ENCODE measurements around the gene C2orf42.
"Not testable (repeated sequence)": the region's sequence is repeated elsewhere in the genome, so short reads cannot be mapped to it uniquely, and the experiment has no call there.

The C2orf42 gene

DNA sequence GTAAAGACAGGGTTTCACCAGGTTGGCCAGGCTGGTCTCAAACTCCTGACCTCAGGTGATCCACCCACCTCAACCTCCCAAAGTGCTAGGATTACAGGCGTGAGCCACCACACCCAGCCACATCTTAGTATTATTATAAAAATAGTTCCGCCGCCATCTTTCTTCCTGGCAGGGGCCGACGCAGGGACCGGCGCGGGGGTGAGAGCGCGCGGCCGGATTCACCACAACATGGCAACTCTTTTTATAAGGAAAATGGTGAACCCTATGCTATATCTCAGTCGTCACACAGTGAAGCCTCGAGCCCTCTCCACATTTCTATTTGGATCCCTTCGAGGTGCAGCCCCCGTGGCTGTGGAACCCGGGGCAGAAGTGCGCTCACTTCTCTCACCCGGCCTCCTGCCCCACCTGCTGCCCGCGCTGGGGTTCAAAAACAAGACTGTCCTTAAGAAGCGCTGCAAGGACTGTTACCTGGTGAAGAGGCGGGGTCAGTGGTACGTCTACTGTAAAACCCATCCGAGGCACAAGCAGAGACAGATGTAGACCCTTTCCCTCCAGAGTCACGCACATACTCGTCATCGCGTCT lies 88.4 kb downstream of the C2orf42 start:
- DNase-seq (ENCODE audit: low spot score) = not testable (repeated sequence)

DNA sequence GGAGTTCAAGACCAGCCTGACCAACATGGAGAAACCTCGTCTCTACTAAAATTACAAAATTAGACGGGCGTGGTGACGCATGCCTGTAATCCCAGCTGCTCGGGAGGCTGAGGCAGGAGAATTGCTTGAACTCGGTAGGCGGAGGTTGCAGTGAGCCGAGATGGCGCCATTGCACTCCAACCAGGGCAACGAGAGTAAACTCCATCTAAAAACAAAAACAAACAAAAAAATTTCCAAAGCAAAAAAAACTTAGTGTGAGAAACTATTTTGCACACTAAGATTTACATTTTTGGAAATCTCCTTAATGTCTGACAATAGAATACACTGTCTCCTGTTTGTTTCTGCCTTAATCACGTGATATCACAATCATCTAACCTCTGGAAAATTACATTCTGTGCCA lies 89.1 kb downstream of the C2orf42 start:
- DNase-seq (ENCODE audit: low spot score) = not testable (repeated sequence)

DNA sequence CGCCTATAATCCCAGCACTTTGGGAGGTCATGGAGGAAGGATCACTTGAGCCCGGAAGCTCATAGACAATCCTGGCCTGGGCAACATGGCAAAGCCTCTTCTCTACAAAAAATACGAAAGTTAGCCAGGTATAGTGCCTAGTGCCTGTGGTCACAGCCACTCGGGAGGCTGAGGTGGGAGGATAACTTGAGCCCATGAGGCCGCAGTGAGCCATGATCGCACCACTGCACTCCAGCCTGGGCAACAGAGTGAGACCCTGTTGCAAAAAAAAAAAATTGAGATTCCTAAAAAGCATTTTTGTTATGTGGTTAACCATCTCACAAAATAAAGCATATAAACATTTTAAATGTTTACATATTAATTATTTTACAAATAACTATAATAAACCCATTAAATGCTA lies 89.6 kb downstream of the C2orf42 start:
- no peak for DNase-seq (ENCODE audit: low spot score)

Data from ecto neural progenitor cell (in vitro differentiated cells).